MV-4-11 (cell line): ENCODE measurements around the gene IFI6.
"Not testable (repeated sequence)": the region's sequence is repeated elsewhere in the genome, so short reads cannot be mapped to it uniquely, and the experiment has no call there.

ENCODE experiments used
- DNase-seq: peaks from one replicate; lab custom pipeline; 2025; lab: John Stamatoyannopoulos, UW

The IFI6 gene

DNA sequence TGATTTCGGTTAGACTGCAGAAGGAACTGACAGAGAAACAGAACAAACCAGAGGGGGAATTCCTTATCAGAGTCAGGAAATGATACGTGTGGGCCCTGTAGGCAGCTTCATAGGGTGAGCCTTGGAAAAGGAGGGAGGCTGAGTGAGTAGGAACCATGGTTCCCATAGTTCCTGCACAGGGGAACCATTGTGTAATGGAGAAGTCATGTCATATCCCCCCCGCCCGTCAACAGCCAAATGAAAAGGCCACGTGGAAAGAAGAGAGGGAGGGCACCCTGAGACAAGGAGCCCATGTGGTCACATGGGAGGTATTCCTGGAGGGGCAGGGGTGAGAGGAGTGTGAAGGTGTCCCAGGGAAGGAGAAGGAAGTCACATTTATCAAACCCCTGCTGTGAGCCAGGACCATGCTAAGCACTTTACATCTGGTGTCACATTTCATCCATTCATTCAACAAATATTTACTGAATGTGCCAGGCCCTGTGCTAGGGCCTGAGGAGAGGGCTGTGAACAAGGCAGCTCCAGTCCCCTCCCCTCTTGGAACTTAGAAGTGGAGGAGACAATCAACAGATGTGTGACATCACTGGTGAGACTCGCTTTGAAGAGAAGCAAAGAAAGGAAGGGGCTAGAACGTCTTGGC lies 21.3 kb downstream of the IFI6 start:
- no peak for DNase-seq

- DNase-seq = no peak
Measured at GRCh38 chr1:27650171-27650538, 21.8 kb downstream of the IFI6 start.

GRCh38 chr1:27649306-27649635 lies 22.7 kb downstream of the IFI6 start:
- DNase-seq = no peak

DNA sequence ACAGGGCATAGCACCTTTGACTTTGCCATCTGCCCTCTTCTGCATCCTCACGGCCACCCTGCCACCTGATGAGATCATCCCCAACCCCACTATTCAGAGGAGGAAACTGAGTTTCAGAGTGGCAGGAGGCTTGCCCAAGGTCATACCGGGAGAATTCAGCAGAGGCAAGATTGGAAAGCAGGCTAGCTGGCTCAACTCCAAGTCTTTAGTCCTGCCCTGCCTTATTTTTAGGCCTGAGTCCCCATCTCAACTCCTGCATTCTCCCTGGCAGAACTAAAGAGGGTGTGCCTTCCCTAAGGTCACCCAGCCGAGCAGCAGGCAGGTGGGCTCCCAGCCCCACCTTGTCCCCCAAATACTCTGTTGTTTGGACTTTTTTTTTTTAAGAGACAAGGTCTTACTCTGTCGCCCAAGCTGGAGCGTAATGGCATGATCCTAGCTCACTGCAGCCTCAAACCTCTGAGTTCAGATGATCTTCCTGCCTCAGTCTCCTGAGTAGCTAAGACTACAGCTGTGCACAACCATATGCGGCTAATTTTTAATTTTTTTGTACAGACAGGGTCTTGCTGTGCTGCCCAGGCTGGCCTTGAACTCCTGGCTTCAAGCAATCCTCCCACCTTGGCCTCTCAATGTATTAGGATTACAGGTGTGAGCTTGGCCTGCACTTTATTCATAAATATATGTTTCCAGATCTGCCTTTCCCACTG lies 23.2 kb downstream of the IFI6 start:
- no peak for DNase-seq

GRCh38 chr1:27647328-27647727 lies 24.7 kb downstream of the IFI6 start:
- DNase-seq = no peak

DNA sequence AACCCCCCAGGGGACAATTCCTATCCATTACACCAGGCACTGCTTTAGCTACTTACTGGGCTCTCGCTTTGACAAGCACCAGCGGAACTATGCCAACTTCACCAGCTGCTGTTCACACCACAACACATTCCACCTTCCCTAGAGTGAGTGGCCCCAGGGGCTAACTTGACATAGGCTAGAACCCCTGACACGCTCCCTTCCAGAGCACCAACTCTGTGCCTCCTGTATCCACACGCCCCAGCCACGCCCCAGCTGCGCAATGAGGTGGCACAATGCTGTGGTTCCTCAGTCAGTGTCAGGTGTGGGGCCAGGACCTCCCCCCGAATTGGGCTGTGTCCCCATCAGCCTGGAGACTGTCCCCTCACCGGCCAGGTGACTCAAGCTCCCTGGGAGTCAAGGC lies 25.3 kb downstream of the IFI6 start:
- DNase-seq = no peak

DNA sequence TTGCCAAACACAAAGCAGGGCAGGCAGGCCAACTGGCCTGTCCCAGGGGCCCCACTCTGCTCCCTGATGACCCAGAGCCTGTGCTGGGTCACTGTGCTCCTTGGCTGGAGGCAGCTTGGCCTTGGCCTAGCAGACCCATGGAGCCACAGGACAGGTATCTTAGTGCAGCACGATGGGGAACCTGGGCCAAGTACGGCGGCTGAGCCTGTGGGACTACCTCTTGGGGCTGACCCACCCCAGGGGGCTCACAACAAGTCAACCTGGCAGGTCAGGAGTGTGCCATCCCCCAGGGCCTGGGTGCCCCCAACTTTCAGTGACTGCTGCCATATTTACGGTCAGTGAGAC lies 26.9 kb downstream of the IFI6 start:
- no peak for DNase-seq

DNA sequence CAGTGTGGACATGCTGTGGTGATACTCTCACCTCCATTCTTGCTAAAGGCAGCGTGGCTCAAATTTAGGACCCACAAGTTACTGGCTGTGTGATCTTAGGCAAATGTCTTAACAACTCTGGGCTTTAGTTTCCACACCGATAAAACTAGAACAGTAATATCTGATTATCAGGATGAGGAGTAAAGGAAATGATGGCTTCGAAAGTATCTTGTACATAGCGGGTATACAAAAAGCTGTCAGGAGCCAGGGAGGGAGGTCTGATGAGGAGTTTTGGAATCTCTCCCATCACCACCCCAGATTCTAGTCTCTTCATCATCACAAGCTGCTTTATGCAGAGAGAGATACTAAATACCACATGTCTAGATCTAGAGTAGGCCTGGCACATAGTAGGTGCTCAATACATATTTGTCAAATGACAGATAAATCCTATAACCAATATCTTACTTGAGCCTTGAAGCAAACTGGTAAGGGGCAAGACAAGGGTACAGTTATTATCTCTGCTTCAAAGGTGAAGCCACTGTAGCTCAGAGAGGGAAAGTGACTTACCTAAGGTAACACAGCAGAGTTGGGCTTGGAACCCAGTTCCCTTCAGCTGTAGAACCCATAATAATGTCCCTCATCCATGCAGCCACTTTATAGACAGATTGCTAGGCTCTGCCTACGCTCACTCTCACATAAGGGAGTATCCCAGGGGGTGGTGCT lies 27.5 kb downstream of the IFI6 start:
- no peak for DNase-seq

DNA sequence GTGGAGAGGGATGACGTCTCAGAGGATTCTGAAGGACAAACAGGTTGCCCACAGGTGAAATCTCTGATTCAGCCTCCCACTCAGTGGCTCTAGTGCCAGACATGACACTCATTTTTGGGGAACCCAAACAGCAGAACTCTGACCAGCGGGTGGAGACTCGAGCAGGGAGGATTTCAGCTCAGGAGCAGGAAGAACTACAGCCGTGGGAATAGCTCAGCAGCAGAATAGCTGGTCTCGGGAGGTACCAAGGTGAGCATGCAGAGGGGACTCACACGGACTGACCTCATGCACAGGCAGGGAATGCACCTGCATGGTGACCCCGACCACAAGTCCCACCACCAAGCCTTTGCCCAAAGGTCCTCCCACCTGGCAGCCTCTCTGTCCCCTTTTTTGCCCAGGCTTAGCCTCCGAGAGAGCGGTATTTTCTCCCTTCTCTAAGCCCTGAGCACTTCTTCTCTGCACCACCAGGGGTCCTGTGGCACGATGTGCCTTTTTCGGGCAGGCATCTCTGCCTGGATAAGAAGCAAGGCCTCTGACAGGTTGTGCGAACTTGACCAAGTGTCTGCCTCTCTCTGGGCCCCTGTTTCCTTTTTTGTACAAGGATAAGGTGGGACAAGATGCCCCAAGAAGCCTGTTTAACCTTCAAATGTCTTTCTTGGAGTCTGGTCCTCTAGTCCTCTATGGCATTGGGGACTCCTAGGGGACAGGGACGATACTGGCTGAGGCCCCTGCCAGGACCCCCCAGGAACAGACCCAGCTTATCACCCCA lies 28.2 kb downstream of the IFI6 start:
- peak; percentile 44 for DNase-seq

GRCh38 chr1:27640514-27640913 lies 31.5 kb downstream of the IFI6 start:
- not testable (repeated sequence) for DNase-seq

DNA sequence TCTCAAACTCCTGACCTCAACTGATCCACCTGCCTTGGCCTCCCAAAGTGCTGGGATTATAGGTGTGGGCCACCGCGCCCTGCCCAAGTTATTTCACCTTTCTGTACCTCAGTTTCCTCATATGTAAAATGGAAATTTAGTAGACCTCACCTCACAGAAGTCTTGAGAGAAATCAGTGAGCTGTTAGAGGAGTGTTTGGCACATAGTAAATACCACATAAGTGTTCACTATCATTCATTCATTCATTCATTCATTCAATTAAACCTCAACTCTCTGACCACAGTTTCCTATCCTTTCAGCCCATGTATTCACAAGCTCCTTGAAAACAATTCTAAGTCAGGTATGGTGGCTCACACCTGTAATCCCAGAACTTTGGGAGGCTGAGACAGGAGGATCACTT lies 33.2 kb downstream of the IFI6 start:
- no peak for DNase-seq

GRCh38 chr1:27638047-27638734 lies 33.8 kb downstream of the IFI6 start:
- no peak for DNase-seq

- no peak for DNase-seq
Measured at GRCh38 chr1:27635396-27636142, 36.4 kb downstream of the IFI6 start.

DNA sequence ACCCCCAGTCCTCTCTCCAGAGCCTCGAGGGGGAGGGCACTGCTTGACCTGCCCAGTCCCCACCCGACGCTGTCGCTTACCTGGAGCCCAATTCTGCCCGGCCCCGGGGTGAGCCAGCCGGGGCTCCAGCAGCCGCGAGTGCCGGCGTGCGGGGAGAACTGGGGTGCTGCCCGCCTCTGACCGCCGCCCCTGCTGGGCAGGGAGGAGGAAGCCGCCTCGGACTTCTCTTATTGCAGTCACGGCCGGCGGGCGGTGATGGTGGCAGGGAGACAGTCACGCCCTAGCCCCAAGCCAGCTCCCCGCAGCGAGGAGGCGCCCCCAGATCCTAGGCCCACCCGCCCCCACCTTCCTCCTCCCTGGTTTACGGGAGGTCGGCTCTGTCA lies 37.0 kb downstream of the IFI6 start, which contains the start of gene FGR:
TSS of gene FGR (minus strand) at position 201 of the 383 bp plus-strand sequence. CDS start 11,269 bp downstream, outside the sequence.
- DNase-seq = no peak

DNA sequence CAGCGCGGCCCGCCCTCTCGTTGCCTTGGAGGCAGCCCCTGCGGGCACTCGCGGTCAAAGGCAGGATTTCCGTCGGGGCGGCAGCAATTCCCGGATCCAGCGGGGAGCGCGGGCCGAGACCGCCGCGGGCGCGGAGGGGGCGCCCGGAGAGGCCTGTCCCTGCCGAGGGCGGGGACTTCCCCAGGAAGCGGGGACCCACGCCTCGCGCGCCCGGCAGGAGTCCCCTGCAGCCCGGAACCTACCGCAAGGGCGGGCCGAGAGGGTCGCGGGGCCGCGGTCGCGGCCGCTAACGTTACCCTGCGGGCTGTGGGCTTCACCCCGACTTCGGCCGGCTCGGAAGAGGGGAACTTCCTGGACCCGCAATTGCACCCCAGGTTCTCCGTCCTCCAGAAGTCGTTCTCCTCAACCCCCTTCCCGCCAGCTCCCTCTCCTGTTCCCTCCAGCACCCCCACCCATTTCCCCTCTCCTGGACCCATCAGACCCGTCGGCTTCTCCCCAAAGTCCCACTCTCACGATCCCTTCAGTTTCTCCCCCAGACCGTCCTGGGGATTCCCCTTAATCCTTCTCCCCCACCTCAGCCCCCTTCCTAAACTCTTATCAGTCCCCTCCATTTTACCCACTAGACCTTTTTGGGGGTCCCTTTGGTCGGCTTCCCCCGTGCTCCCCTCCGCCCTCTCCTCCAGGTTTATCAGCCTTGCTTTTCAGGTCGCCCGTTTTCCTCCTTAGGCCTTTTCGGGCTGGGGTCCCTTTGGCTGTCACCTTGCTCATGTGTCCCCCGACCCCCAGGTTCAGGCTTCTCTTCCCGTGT lies 37.6 kb downstream of the IFI6 start:
- DNase-seq = peak; percentile 23

- DNase-seq = no peak
Measured at GRCh38 chr1:27633640-27634176, 38.3 kb downstream of the IFI6 start.

DNA sequence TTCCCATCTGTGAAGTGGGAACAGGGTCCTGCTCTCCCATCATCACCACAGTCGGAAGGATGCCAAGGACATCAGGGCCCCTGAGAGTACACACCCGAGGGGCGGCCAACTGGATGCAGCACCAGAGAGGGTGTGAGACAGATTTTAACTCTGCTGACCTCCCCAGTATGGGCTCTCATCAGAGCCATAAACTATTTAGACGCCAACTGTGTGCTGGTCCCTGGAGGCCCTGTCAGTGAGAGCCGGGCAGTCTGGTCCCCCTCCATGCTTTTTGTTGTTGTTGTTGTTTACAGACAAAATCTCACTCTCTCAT lies 38.7 kb downstream of the IFI6 start:
- DNase-seq = no peak

DNA sequence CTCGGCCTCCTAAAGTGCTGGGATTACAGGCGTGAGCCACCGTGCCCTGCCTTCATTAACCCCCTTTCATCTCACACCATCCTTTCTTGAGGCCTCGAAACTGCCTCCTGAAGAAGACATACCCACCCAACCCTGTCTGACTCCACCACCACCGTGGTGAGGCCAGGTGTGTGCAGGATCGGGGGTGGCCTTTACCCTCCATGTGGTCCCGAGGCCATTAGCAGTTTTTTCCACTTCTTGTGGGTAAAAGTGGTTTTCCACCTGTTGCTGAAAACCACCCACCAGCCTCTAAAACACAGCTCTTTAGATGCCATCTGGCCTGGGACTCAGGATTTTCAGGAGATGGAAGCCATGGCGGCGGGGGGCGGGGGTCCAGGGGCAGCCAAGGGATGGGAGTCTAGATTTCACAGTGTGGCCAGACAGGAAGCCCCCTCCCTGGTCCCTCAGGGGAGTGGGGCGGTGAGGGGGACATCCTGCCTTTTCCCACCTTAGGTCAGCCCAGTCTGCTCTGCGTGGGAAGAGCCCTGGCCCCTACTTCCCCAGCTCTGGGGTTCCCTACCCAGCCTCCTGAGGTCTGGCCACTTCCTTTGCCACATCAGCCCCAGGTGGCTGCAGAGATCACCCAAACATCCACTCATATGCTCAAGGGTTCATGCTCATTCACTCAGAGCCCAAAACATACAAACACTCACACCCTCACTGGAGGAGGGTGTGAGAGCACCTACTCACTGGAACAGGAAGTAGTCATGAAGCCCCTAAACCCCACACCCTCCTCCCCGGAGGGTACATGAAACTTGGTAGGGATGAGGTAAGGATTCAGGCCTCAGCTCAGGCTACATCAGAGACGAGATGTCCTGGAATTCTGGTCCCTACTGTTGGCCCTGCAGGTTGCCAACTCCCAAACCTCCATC lies 39.4 kb downstream of the IFI6 start:
- peak; percentile 71 for DNase-seq

DNA sequence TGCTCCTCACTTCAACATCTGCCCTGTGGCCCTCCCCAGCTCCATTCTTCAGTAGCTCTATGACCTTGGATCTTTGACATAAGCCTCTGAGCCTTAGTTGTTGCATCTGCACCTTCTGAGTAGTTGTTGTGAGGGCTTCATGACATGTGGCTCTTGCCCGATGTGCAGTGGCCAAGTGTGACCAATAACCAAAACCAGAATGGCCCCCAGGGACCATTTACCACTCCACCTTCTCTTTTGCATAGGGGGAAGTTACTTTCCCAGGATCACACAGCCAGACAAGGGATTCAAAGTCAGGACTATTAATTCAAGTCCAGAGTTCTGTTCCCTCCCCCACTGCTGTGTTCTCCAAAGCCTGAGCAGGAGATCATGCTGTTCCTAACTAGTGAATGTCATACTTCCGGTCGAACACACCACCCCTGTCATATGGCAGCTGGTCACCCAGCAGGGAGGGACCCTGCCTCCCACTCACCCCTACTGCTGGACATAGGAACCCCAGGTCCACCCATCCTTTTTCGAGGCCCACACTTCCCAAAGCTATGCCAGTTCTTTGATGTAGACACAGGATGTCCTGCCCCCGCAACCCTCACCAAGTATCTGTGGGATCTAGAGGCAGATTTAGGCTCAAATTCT lies 41.0 kb downstream of the IFI6 start:
- DNase-seq = peak; percentile 47
